ENCODE data around the gene KHSRP. TPM values are rescaled to one million over a fixed set of nuclear protein-coding genes. Genes with fewer than 3 reads are reported as not detected.

Gene KHSRP
- total and polyA plus RNA-seq, 2 of the 13 experiments (the other 11 are each of a cell fraction or from before 2014, with no cell fraction given) = 72.1 to 129 TPM

DNA sequence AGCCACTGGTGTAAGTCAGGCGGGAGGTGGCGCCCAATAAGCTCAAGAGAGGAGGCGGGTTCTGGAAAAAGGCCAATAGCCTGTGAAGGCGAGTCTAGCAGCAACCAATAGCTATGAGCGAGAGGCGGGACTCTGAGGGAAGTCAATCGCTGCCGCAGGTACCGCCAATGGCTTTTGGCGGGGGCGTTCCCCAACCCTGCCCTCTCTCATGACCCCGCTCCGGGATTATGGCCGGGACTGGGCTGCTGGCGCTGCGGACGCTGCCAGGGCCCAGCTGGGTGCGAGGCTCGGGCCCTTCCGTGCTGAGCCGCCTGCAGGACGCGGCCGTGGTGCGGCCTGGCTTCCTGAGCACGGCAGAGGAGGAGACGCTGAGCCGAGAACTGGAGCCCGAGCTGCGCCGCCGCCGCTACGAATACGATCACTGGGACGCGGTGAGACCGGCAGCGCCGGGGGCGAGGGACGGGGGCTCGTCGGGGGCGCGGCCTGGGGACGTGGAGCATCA is 52.0 kb downstream of the KHSRP start, which contains the start of gene ALKBH7 (continued):
- TF ChIP-seq, protein P1, sequence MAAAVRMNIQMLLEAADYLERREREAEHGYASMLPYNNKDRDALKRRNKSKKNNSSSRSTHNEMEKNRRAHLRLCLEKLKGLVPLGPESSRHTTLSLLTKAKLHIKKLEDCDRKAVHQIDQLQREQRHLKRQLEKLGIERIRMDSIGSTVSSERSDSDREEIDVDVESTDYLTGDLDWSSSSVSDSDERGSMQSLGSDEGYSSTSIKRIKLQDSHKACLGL (CRISPR knock-in tag; IDR thresholded peaks at IDR 0.05) = 0 out of 2 replicates have a peak, but pooled peaks have one; percentile 60
- no peak for TF ChIP-seq IKZF1 (IDR thresholded peaks at IDR 0.05)
- no peak for TF ChIP-seq SP1 (IDR thresholded peaks at IDR 0.05)
- TF ChIP-seq SP1 (CRISPR knock-in tag; IDR thresholded peaks at IDR 0.05) = peak; percentile 82
- TF ChIP-seq HDAC6 (IDR thresholded peaks at IDR 0.05; ENCODE audit: low read depth, low read length) = no peak
- 0 out of 2 replicates have a peak, but pooled peaks have one; percentile 2 for TF ChIP-seq NCOA2 (CRISPR knock-in tag; IDR thresholded peaks at IDR 0.05)
- TF ChIP-seq YEATS4 (CRISPR knock-in tag; IDR thresholded peaks at IDR 0.05; ENCODE audit: borderline replicate concordance) = peak; percentile 46; the same call in 1 of the 2 replicates
- no peak for TF ChIP-seq ZNF124 (CRISPR knock-in tag; IDR thresholded peaks at IDR 0.05)
- TF ChIP-seq REL (CRISPR knock-in tag; conservative IDR thresholded peaks at IDR 0.05) = no peak
- peak; percentile 54; the same call in 1 of the 2 replicates for TF ChIP-seq SRY (CRISPR knock-in tag; IDR thresholded peaks at IDR 0.05)
- 0 out of 2 replicates have a peak, but pooled peaks have one; percentile 43 for TF ChIP-seq ZSCAN20 (CRISPR knock-in tag; IDR thresholded peaks at IDR 0.05; ENCODE audit: borderline replicate concordance)
- no peak for TF ChIP-seq ZC3H4 (CRISPR knock-in tag; IDR thresholded peaks at IDR 0.05; ENCODE audit: borderline replicate concordance)
- peak; percentile 80 for TF ChIP-seq UBTF (CRISPR knock-in tag; IDR thresholded peaks at IDR 0.05)
- TF ChIP-seq PHF8 (CRISPR knock-in tag; IDR thresholded peaks at IDR 0.05) = peak; percentile 91
- peak; percentile 72; the same call in 1 of the 2 replicates for TF ChIP-seq ZNF775 (CRISPR knock-in tag; IDR thresholded peaks at IDR 0.05; ENCODE audit: borderline replicate concordance)
- peak; percentile 63; the same call in 1 of the 2 replicates for TF ChIP-seq ZC3H13 (CRISPR knock-in tag; IDR thresholded peaks at IDR 0.05)
- TF ChIP-seq ZNF543 (CRISPR knock-in tag; IDR thresholded peaks at IDR 0.05) = peak; percentile 52; the same call in 1 of the 2 replicates
- TF ChIP-seq MED8 (CRISPR knock-in tag; IDR thresholded peaks at IDR 0.05; ENCODE audit: insufficient replicate concordance) = peak; percentile 72
- peak; percentile 85; the same call in 1 of the 2 replicates for TF ChIP-seq CENPT (CRISPR knock-in tag; IDR thresholded peaks at IDR 0.05; ENCODE audit: low read depth)
- TF ChIP-seq, protein P2, sequence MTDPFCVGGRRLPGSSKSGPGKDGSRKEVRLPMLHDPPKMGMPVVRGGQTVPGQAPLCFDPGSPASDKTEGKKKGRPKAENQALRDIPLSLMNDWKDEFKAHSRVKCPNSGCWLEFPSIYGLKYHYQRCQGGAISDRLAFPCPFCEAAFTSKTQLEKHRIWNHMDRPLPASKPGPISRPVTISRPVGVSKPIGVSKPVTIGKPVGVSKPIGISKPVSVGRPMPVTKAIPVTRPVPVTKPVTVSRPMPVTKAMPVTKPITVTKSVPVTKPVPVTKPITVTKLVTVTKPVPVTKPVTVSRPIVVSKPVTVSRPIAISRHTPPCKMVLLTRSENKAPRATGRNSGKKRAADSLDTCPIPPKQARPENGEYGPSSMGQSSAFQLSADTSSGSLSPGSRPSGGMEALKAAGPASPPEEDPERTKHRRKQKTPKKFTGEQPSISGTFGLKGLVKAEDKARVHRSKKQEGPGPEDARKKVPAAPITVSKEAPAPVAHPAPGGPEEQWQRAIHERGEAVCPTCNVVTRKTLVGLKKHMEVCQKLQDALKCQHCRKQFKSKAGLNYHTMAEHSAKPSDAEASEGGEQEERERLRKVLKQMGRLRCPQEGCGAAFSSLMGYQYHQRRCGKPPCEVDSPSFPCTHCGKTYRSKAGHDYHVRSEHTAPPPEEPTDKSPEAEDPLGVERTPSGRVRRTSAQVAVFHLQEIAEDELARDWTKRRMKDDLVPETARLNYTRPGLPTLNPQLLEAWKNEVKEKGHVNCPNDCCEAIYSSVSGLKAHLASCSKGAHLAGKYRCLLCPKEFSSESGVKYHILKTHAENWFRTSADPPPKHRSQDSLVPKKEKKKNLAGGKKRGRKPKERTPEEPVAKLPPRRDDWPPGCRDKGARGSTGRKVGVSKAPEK (CRISPR knock-in tag; IDR thresholded peaks at IDR 0.05; ENCODE audit: borderline replicate concordance) = no peak
- TF ChIP-seq, protein P3, sequence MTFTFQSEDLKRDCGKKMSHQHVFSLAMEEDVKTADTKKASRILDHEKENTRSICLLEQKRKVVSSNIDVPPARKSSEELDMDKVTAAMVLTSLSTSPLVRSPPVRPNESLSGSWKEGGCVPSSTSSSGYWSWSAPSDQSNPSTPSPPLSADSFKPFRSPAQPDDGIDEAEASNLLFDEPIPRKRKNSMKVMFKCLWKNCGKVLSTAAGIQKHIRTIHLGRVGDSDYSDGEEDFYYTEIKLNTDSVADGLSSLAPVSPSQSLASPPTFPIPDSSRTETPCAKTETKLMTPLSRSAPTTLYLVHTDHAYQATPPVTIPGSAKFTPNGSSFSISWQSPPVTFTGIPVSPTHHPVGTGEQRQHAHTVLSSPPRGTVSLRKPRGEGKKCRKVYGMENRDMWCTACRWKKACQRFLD (CRISPR knock-in tag; IDR thresholded peaks at IDR 0.05; ENCODE audit: borderline replicate concordance) = peak; percentile 61; the same call in 1 of the 2 replicates
- TF ChIP-seq, protein P4, sequence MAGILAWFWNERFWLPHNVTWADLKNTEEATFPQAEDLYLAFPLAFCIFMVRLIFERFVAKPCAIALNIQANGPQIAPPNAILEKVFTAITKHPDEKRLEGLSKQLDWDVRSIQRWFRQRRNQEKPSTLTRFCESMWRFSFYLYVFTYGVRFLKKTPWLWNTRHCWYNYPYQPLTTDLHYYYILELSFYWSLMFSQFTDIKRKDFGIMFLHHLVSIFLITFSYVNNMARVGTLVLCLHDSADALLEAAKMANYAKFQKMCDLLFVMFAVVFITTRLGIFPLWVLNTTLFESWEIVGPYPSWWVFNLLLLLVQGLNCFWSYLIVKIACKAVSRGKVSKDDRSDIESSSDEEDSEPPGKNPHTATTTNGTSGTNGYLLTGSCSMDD (CRISPR knock-in tag; IDR thresholded peaks at IDR 0.05) = no peak
- TF ChIP-seq ZSCAN9 (CRISPR knock-in tag; IDR thresholded peaks at IDR 0.05; ENCODE audit: borderline replicate concordance) = no peak
